GM18508 (cell line): ENCODE measurements around the gene IRF2.

Experiments
- ATAC-seq: cut with Tn5 transposase; IDR thresholded peaks from one replicate; pipeline ENCODE4 v1.9.1; 2021; ENCODE audit warnings: moderate number of reproducible peaks; ENCODE audit not compliant: insufficient read depth, unreplicated experiment

IRF2 gene

DNA sequence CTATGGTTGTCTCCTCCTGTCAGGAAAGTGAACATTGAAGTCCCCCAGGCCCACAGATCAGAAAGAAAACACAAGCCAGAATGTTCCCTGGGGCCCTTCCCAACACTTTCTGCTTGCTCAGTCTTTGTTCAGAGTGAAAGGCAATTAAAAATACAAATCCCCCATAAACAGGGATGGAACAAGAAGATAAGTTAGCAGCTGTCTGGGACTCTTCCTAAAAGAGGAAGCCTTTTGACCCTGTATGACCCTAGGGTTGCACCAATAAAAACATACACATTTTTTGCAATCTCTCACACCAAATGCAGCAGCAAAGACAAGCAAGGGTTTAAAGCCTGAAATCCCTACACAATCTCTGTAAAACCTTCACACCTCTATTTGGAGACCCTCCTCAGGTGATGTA is 22.6 kb downstream of the IRF2 start:
- no peak for ATAC-seq

DNA sequence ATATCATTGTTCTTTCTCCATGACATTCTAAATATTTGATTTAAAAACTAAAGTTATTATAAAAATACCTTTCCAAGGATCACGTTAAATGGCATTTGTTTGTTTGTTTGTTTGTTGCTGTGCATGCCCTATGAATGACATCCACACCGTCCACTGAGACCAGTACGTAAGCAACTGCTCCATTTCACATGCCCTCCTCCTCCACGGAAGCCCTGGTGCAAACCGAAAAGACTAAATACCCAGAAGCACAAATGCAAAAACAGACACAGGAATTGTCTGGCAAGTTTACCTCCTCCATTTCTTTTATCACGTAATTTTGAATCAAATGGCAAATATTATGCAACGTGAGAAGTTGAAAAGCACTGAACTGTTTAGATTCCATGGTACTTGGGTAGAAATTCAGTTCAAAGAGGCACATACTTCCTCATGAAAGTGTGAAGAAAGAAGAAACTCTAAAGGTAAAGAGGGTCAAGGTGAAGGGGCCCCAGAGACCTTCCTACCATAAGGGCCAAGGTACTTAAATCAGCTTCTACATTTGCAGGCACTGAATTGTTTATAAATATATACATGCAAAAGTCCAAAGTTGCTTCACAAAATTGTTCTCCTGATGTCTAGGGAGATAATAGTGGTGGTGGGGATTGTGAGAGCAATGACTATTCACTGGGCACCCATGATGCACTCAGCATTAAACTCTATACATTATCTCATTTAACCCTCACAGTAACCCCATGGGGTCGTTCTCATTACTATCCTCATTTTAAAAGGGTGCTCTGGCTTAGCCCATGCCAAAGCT is 23.4 kb downstream of the IRF2 start:
- no peak for ATAC-seq

DNA sequence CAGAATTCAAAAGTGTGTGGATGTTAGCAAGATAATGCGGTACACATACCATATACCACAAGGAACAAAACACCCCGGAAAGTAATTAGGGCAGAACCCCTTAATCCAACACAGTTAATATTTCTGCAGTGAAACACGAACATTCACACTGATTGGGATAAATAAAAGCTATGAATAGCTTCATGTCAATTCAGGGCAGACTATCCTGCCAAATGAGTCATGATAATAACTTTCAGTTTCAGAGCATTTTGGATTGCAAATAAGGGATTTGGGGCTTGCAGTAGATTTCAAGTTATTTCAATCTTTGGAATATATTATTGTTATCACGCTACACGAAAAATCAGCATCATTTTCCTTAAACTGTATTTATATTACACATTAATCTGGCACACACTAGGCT is 24.3 kb downstream of the IRF2 start:
- ATAC-seq: no peak

DNA sequence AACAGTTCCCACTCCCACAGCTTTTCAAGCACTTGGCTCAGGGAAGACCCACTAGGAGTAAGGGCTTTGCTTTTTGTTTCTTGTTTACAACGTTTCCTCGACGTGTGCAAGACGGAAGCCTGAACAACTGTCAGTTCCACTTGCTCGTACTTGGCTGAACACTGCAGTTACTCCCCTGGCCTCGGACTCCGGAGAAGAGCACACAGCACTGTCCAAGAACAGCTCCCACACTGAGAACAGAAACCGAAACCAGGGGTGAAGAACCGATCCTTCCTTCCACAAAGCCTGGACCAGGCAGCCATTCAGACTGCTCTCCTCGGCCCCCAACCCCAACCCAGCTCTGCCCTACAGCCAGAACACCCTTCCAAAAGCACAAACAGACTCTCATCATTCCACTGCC is 25.5 kb downstream of the IRF2 start:
- no peak for ATAC-seq

DNA sequence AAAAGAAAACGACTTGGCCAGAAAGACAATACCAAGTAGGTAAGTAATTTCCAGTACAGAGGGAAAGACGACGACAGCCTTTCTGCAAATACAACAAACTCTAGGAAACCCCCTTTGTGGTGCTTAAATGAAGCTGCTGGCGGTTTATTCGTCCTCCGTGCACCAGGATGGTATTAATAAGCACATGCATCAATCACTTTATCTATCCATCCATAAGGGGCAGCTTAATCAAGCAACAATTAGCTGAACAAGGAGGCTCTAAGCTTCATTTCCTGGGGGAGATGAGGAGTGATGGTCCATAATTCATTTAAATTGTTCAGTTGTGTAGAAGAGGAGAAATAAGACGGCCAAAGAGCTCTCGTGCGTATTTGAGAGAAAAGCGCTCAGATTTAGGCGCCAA is 26.2 kb downstream of the IRF2 start:
- ATAC-seq: no peak

DNA sequence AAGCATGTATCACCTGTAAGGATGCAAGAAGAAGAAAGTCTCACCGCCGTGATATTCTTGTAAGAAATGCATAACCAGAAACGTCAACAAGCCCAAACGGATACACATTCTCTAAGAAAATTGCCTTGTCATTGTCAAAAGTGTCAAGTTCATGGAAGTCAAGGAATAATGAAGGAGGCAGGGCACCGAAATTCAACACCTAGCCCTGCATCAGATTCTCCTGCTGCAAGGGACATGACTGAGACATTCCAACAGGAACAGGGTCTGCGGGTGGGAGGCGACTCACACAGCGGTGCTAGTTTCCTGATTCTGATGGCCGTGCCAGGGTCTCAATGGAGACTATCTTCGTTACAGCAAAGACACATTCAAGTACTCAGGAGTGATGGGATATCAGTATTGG is 26.7 kb downstream of the IRF2 start:
- no peak for ATAC-seq

DNA sequence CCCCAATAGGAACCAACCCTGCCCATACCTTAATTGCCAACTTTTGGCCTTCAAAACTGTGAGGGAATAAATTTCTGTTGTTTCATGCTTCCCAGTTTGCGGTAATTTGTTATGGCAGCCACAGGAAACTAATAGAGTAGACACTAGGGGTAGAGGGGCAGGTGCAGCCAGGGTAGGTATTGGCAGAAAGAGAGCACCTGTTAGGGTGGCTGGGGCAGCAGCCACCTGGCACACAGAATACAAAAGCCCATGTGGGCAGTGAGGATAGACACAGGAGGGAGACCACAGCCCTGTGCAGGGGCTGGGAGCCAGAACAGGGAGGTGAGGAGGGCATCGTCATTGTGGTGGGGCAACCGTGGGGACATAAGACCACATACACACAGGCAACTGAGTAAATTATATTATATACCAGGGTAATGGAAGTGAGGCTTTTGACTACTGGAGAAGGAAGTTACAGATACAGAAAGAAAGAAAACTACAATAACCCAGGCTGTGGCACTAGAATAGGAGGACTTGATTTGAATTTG is 28.2 kb downstream of the IRF2 start:
- ATAC-seq: no peak

DNA sequence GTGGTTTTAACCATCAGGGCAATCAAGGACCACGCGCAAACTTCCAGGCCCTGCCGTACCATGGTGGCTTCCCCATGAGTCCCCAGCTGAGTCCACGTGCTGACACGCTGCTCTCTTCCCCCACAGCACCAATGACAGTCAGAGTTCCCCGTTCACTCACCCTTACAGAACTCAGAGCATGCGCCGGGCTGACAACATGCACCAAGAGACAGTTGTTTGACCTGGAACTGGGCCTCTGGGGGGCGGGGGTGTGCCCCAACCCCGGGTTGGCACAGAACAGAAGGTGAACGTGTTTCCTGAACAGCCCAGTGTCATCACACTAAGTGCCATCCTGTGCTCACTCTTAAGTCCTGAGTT is 29.4 kb downstream of the IRF2 start:
- ATAC-seq: no peak

DNA sequence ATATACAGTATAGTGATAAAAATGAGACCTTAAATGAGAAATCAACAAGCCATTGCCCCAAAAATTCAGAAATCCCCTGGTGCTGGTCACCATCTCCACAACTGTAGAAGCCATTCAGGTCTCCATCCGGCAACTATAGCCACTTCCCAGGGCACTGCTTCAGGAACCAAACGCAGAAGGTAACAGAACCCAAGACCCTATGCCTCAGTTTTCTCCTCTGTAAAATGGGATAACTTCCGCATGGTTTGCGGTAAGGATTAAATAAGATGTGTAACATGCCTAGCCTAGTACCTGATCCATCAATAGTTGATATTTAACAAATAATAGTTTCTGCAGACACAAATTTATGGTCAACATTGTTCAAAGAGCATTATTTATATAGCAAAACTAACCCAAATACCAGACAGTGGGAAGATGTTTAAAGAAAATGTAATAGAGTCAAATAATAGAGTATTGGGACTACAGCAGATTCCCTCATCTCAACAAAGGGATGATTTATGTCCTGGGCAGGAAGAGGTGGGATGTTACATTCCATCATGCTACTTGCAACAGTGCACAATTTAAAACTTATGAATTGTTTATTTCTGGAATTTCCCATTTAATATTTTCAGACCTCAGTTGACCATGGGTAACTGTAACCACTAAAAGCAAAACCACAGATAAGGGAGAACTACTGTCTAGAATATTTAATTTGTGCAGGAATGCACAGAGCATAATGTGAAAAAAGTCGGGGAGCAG is 30.0 kb downstream of the IRF2 start:
- no peak for ATAC-seq

DNA sequence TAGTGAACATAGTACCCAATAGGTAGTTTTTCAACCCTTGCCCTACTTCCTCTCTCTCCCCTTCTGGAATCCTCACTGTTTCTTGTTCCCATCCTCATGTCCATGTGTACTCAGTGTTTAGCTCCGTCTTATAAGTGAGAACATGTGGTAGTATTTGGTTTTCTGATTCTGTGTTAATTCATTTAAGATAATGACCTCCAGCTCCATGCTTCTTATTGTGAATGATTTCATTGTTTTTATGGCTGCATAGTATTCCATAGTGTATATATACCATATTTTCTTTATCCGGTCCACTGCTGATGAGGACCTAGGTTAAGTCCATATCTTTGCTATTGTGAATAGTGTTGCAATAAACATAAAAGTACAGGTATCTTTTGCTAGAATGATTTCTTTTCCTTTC is 31.0 kb downstream of the IRF2 start:
- no peak for ATAC-seq

DNA sequence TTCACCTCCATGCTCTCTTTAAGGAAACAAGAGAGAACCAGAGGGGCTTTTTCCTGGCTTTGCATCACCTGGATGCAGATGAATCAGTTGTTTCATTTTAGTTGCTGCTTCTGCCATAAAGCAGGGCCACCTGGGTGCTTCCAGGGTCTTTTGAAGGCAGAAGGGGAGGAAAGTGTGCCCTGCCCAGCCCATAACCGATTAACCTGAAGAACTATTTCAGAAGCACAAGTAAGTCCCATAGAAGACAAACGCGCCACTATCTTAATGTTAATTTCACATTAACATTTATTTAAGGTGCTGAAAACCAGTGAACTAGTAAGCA is 32.1 kb downstream of the IRF2 start:
- ATAC-seq: no peak

DNA sequence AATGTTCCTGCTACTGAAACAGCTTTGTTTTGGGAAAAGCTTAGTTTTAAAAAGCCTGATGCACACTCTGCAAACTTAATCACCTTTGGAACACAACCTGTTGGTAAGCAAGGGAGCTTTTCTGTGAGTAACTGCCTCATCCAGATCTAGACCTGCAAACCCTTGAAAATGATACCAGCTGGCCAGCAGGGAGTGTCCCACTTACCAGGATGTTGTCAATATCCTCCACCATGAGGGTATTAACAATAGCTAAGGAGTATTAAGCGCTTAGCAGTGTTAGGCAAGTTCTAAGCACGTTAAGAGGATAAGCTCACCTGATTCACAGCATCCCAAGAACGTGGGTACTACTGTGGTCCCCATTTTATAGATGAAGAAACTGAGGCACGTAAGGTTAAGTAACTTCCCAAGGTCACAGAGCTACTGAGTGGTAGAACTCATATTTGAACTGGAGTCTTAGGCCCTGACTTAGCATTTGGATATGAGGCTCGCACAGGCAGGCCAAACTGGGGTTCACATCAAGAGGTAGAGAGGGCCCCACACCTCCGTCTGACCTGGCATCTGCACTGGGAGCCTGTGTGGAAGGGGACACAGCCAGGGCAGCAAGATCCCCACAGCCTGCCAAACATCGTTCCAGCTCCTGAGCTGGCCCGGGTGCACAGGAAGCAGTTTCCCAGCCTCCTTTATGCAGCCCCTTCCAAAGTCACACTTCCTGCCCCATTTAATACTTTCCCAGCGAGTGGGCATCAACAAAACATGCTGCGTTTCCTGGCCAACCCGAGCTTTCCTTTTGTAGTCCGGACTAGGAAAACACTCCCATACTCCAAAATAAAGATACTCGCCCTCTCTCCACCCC is 32.7 kb downstream of the IRF2 start:
- no peak for ATAC-seq

DNA sequence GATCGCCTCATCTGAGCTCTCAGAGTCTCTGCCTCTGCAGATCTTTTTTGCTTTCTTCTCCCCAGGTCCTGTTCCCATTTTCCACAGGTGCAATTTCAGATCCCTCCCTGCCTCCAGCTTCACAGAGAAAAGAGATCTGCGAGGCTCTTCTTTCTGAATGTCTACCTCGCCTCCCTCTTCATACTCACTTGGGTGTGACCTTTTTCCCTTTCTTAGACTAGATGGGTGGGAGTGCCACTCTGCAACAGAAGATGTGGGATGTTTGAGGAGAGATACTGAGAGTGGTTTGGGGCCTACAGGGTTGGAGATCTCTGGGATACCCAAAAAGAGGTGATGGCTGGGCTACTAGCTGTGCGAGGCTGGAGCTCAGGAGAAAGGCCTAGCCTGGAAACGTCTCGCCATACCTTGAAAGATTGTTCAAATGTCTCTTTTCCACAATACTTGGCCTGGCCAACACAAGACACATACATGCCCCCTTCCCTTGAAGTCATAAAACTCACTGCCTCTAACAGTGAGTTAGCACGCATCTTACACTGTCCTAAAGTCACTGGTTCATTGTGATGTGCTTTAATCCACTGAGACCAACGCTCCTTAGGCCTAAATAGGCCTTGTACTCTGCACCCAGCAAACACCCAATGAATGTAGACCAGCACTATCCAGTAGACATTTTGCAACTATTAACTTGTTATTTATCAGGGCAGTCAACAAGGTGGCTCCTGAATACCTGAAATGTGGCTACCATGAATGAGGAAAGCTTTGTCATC is 33.6 kb downstream of the IRF2 start:
- ATAC-seq: no peak

DNA sequence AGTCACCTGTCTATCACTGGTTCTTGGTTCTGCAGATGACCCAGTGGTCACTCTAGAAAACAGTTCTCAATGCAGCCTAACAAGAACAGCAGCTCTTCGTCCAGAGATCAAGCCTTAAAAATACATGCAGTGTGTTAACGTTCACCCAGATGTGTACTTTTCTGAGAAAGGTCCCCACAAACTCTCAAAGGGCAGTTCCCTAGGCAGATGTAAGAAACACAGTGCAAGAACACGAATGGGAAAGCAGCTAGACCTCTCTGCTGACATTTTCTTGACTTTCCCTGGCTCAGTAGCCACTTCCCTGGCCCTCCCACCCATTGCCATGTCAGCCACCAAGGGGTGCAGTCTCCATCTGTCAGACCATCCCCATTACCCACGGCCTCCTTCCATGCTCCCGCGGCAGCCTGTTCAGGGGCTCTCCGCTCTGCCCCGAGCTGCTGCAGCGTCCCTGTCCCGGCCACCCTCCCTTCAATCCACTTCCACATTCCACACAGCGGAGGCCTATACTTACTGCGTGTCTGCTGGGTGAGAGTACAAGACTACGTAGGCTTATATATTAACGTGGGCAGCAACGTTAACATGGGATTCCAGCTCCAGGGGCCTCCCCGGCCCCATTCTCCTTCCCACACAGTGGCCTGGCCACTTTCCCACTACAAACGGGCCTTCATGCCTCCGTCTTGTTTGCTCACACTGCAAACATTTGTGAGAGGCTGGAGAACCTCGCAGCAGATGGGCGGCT is 34.3 kb downstream of the IRF2 start:
- ATAC-seq: no peak

DNA sequence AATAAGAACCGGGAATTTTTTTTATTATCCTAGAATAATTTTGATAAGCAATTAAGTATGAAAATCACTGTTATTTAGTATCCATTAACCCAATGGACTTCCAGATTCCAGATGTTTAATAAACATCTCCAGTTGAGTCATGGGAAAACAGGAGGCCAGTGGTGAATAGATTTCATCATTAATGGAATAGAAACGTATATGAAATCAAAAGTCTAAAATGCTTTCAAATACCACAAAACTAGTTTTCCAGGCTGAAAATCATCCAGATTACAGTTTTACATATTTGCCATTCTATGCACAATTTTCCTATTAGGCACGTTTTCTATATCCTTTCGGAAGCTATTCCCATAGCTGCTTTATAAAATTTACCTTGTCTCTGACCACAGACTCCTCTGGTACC is 35.0 kb downstream of the IRF2 start:
- no peak for ATAC-seq

DNA sequence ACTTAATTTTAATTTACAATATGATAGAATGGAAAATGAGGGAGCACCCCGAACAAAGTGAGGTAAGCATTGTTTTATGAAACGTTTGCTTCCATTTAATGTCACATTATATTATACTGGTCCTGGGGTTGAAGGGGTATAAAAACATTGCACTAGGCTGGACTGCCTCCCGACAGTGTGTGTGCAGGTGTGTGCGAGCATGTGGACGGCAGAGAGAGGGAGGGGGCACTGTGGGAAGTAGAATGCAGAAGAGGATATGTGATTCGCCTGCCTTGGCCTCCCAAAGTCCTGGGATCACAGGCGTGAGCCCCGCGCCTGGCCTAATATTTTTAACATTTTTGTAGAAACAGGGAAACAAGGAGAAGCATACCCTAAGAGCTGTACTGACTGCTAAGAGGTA is 36.0 kb downstream of the IRF2 start:
- no peak for ATAC-seq

DNA sequence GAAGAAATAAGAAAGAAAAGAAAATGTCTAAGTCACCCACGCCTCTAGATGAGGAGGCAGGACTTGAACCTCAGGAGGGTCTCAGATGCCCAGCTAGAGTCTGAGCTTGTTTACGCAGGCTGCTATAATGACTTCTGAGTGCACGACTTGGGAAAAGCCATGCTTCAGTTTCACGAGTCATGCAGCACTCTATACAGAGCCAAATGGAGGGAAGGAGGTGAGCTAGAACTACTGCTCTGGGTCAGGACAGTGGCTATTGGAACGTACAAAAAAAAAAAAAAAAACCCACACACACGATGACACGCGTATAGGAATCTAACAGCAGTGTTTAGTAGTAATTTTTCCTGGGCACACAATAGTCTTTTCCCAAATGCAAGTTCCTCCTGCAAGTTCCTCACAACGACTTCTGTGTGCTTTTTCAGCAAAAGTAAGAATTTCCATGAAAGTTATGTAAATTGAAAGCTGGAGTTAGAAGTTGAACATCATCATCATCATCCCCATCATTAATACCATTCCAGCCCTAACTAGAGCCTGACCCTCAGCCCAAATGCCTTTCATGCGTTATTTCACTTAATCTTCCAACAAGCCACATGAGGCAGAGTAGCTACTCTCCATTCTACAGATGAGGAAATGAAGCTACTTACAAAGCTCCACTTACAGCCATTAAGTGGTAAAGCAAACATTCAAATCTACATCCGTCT is 36.6 kb downstream of the IRF2 start:
- ATAC-seq: no peak

DNA sequence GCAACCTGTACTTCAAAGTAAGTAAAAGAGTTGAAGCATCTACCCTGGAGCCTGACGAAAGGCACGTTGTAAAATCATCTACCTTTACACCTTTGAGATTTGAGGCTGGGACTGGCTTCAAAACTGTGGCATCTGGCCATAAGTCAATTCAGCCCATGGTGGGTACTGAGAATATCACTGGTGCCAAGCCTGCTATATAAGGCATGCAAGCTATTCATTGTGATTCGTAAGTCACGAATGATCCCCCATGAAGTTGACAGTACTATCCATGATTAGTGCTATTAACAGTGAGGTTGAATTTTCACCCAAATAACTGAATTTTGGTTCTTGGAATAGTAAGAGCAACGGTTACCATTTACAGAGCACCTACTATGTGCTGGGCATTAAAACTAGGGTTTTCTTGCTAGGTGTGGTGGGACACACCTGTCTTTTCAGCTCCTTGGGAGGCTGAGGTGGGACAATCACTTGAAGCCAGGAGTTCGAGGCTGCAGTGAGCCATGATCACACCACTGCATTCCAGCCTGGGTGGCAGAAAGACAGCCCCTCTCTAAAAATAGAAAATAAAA is 39.8 kb downstream of the IRF2 start:
- ATAC-seq: no peak

DNA sequence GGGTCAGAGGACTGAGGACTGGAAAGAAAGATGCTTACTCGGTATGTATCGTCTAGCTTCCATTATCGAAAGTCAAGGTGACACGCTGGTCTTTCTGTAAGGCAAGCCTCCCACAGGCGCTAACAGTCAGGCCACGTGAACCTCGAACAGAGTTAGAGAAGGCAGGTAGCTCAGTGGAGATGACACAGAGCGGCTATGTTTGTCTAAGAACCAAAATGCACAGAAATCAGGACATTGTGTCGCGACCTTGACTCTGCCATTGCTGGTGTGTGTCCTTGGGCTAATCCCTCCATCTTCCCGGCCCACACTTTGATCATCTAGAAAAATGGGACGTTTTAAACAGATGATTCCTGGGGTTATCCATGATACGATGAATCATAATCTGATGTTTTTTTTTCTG is 40.3 kb downstream of the IRF2 start:
- ATAC-seq: no peak
